ENCODE data around the gene RBM8A.

Gene RBM8A

DNA sequence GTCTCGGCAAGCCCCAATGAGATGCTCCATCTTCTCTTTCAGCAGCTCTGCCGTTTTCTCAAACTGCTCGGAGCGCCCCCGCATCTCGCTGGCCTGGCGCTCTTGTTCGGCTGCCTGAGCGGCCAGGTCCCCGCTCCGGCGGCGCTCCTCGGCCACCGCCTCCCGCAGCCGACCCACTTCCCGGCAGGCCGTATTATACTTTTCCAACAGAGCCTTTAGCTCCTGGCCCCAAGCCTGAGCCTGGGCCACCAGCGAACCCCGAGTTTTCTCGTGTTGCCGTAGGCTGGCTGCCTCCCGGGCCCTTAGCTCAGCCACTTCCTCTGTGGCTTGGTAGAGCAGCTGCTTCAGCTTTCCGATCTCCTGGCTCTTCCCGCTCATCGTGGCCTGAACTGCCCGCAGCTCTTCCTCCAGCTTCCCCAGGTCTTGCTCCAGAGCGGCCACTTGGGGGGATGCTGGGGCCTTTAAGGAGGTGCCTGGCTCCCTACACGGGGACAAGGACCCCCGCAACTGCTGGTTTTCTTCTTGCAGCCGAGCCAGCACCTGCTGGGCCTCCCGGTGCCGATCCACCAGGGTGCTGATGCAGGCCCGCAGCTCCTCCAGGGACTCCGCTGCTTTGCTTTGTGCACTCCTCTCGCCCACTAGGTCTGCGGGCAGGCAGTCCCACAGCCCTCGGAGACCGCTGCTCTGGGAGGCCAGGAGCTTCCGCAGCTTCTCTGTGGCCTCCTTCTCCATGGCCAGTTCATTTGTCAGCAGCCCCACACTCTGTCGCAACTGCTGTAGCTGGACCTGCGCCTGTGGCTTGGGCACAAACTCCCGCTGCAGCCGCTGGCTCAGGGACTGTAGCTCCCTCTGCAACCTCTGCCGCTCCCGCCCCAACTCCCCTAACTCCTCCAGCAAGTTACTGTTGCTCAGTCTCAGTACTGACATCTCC, 55.0 kb downstream of the RBM8A start:
- peak in 1 of 2 experiments; percentile 35 for DNase-seq

Data from NCI-H526 (cell line).